OCI-LY1 (cell line): ENCODE measurements around the gene GALNT14.

Experiments
- H2AFZ ChIP-seq: fragments of 200-600 bp; sonication (generic), shearing (Covaris generic); 2 replicates; pipeline ENCODE4 v1.6.0; 2014; ENCODE audit warnings: antibody characterized with exemption, mild to moderate bottlenecking, low read length
- H3F3A ChIP-seq: fragments of 200-600 bp; sonication (generic), shearing (Covaris generic); 2 replicates; pipeline ENCODE4 v1.6.0; 2014; ENCODE audit warnings: mild to moderate bottlenecking, antibody characterized with exemption, low read length, moderate library complexity; ENCODE audit not compliant: insufficient read depth
- H3K27ac ChIP-seq: fragments of 200-600 bp; sonication (generic); 2 replicates; pipeline ENCODE4 v1.5.1; 2014; ENCODE audit warnings: low read length, mixed run types, mild to moderate bottlenecking, low read depth; ENCODE audit not compliant: poor library complexity, severe bottlenecking
- H3K27me3 ChIP-seq: fragments of 200-600 bp; sonication (generic); 2 replicates; pipeline ENCODE4 v1.6.0; 2014; ENCODE audit warnings: antibody characterized with exemption, mild to moderate bottlenecking, low read length, moderate library complexity; ENCODE audit not compliant: insufficient read depth
- H3K36me3 ChIP-seq: fragments of 200-600 bp; sonication (generic); 2 replicates; pipeline ENCODE4 v1.6.1; 2014; ENCODE audit warnings: mild to moderate bottlenecking, antibody characterized with exemption, low read length, moderate library complexity, mixed read lengths; ENCODE audit not compliant: insufficient read depth
- H3K4me1 ChIP-seq: fragments of 200-600 bp; sonication (generic); 2 replicates; pipeline ENCODE4 v1.5.1; 2014; ENCODE audit warnings: mild to moderate bottlenecking, low read length, moderate library complexity; ENCODE audit not compliant: insufficient read depth, severe bottlenecking
- H3K4me2 ChIP-seq: fragments of 200-600 bp; sonication (generic), shearing (Covaris generic); 2 replicates; pipeline ENCODE4 v1.6.1; 2014; ENCODE audit warnings: low read length
- H3K4me3 ChIP-seq: fragments of 200-600 bp; sonication (generic); 2 replicates; pipeline ENCODE4 v1.5.1; 2014; ENCODE audit warnings: low read length, low read depth, mild to moderate bottlenecking, mixed read lengths; ENCODE audit not compliant: poor library complexity, severe bottlenecking
- H3K79me2 ChIP-seq: fragments of 200-600 bp; shearing (Covaris generic); 2 replicates; pipeline ENCODE4 v1.6.1; 2016; ENCODE audit warnings: mixed run types, low read length, mixed read lengths; ENCODE audit not compliant: insufficient read depth
- H3K9ac ChIP-seq: fragments of 200-600 bp; sonication (generic), shearing (Covaris generic); 2 replicates; pipeline ENCODE4 v1.6.1; 2014; ENCODE audit warnings: mild to moderate bottlenecking, low read length, mixed read lengths
- H3K9me2 ChIP-seq: fragments of 200-600 bp; sonication (generic), shearing (Covaris generic); 2 replicates; pipeline ENCODE4 v1.6.1; 2014; ENCODE audit warnings: low read depth, mild to moderate bottlenecking, low read length, mixed read lengths
- H3K9me3 ChIP-seq: fragments of 200-600 bp; shearing (Covaris generic); 2 replicates; pipeline ENCODE4 v1.6.1; 2014; ENCODE audit warnings: low read length, mixed read lengths
- H4K20me1 ChIP-seq: fragments of 200-600 bp; sonication (generic), shearing (Covaris generic); 2 replicates; pipeline ENCODE4 v1.6.0; 2016; ENCODE audit warnings: mild to moderate bottlenecking, low read length; ENCODE audit not compliant: insufficient read depth
- CTCF ChIP-seq: fragments of 200-600 bp; sonication (generic), shearing (Covaris generic); IDR thresholded peaks from 2 replicates; pipeline ENCODE4 v1.5.1; 2017; ENCODE audit warnings: mild to moderate bottlenecking, antibody characterized with exemption, low read length, moderate library complexity, mixed read lengths
- EZH2 ChIP-seq: fragments of 200-600 bp; sonication (generic), shearing (Covaris generic); IDR thresholded peaks from 2 replicates; pipeline ENCODE4 v1.8.0; 2017; ENCODE audit warnings: borderline replicate concordance, mixed run types, mild to moderate bottlenecking, antibody characterized with exemption, low read length, moderate library complexity, mixed read lengths

Gene GALNT14

GRCh38 chr2:31151501-31151900 lies 13.3 kb upstream of the GALNT14 start:
- no peaks in the 10 kb centered on the region for H3K4me1 ChIP-seq
- H4K20me1 ChIP-seq, result no peaks in the 10 kb centered on the region
- TF ChIP-seq CTCF (no peak), EZH2 (no peak)

GRCh38 chr2:31150120-31150670 lies 12.0 kb upstream of the GALNT14 start:
- Histone ChIP-seq H3K36me3 (no peaks in the 10 kb centered on the region), H3K9me3 (no peaks in the 10 kb centered on the region), H2AFZ (no peak overlapping the region), H3K4me1 (no peaks in the 10 kb centered on the region), H3K79me2 (no peaks in the 10 kb centered on the region), H3K27ac (no peak overlapping the region), H4K20me1 (no peaks in the 10 kb centered on the region), H3F3A (no peaks in the 10 kb centered on the region), H3K9me2 (no peaks in the 10 kb centered on the region), H3K4me2 (no peak overlapping the region), H3K27me3 (no peaks in the 10 kb centered on the region), H3K9ac (no peak overlapping the region), H3K4me3 (no peak overlapping the region)
- TF ChIP-seq EZH2 (no peak), CTCF (no peak)

More at GRCh38 chr2:31151501-31151900, 13.3 kb upstream of the GALNT14 start:
- Histone ChIP-seq H3K27me3 (no peaks in the 10 kb centered on the region), H2AFZ (no peak overlapping the region), H3K27ac (no peak overlapping the region), H3K4me3 (no peak overlapping the region), H3K79me2 (no peaks in the 10 kb centered on the region), H3K9me3 (no peaks in the 10 kb centered on the region), H3K9ac (no peak overlapping the region), H3K4me2 (no peak overlapping the region), H3K36me3 (no peaks in the 10 kb centered on the region), H3K9me2 (no peaks in the 10 kb centered on the region), H3F3A (no peaks in the 10 kb centered on the region)

- Histone ChIP-seq H4K20me1 (no peaks in the 10 kb centered on the region), H3K9me2 (no peaks in the 10 kb centered on the region), H3K36me3 (no peaks in the 10 kb centered on the region), H3K9me3 (no peaks in the 10 kb centered on the region), H3K4me1 (no peaks in the 10 kb centered on the region), H3K4me3 (no peak overlapping the region), H3K27me3 (no peaks in the 10 kb centered on the region), H3K4me2 (no peak overlapping the region), H3F3A (no peaks in the 10 kb centered on the region), H3K79me2 (no peaks in the 10 kb centered on the region), H3K27ac (no peak overlapping the region), H3K9ac (no peak overlapping the region), H2AFZ (no peak overlapping the region)
- TF ChIP-seq EZH2 (no peak), CTCF (no peak)
Measured at GRCh38 chr2:31148514-31148913, 10.3 kb upstream of the GALNT14 start.
